HepG2 (cell line): ENCODE data around the gene ME2. TPM values are rescaled to one million over a fixed set of nuclear protein-coding genes. Genes with fewer than 3 reads are reported as not detected.

Experiments used
- ATAC-seq: fragments of 200-7000 bp; cut with Tn5 transposase; 3 replicates; pipeline ENCODE4 v1.9.1; 2020; ENCODE audit warnings: mild to moderate bottlenecking, moderate library complexity
- BruUV-seq: library from RNA; stranded (reverse); fragments of 400-500 nt; replicated peaks from 2 replicates; lab custom pipeline; 2021; lab: Mats Ljungman, UMichigan
- CTCF ChIA-PET: fragments of 300-600 bp; formaldehyde crosslinking; extraction: SDS; loops from one replicate; lab custom pipeline; 2021; ENCODE audit warnings: low total read pairs, inconsistent platforms, low intra/inter-chr PET ratio; lab: Yijun Ruan, JAX
- POLR2A ChIA-PET: fragments of 350-600 bp; sonication (Branson Sonifier 250); formaldehyde crosslinking; loops from one replicate; lab custom pipeline; 2020; ENCODE audit warnings: antibody characterized with exemption, inconsistent platforms; lab: Yijun Ruan, JAX
- DNase-seq: peaks from one replicate; pipeline ENCODE4 v3.0.0-alpha.2; 2015; ENCODE audit warnings: low spot score
- FAIRE-seq: peaks from 3 replicates; lab custom pipeline; 2011; peaks lifted over from hg19 to GRCh38; lab: Jason Lieb, UNC
- H2AFZ ChIP-seq: one replicate; pipeline ENCODE4 v1.6.1; 2011; ENCODE audit warnings: low read length, inconsistent platforms
- H3K27ac ChIP-seq: fragments of 300-600 bp; 3 replicates; pipeline ENCODE4 v1.8.0; 2011; ENCODE audit warnings: mixed run types, mild to moderate bottlenecking, mixed read lengths, low read length, inconsistent platforms; ENCODE audit not compliant: insufficient read depth; ENCODE audit errors: extremely low read length
- H3K27me3 ChIP-seq, 2 experiments: fragments of 200-600 bp in 1 of 2; 2 replicates in 1 of 2; 3 replicates in 1 of 2; pipeline versions ENCODE4 v1.6.0 to v1.8.0; 2011; ENCODE audit warnings: low read length in 2 of 2, mild to moderate bottlenecking in 2 of 2, moderate library complexity in 2 of 2, inconsistent platforms in 1 of 2; ENCODE audit not compliant: insufficient read depth in 2 of 2, control insufficient read depth in 1 of 2
- H3K36me3 ChIP-seq, 2 experiments: fragments of 200-600 bp in 1 of 2; replicated peaks in 1 of 2; 2 replicates in 1 of 2; 3 replicates in 1 of 2; pipeline versions ENCODE4 v1.5.1 to v1.8.0; 2011; ENCODE audit warnings: low read length in 2 of 2, inconsistent platforms in 1 of 2; ENCODE audit not compliant: insufficient read depth in 2 of 2, control insufficient read depth in 1 of 2
- H3K4me1 ChIP-seq: 2 replicates; pipeline ENCODE4 v1.5.1; 2012; ENCODE audit warnings: low read length, inconsistent platforms; ENCODE audit not compliant: insufficient read depth
- H3K4me2 ChIP-seq: 2 replicates; pipeline ENCODE4 v1.6.0; 2011; ENCODE audit warnings: low read depth, low read length, inconsistent platforms
- H3K4me3 ChIP-seq, 3 experiments: fragments of 200-600 bp in 1 of 3; sonication (generic), shearing (Covaris generic) in 1 of 3; replicated peaks in 1 of 3; 2 replicates each; pipeline ENCODE4 v1.5.1; 2011 to 2016; ENCODE audit warnings: low read length in 3 of 3, inconsistent platforms in 2 of 3, low read depth in 2 of 3, mild to moderate bottlenecking in 2 of 3, control low read depth in 1 of 3, mixed read lengths in 1 of 3; ENCODE audit not compliant: insufficient read depth in 1 of 3
- H3K79me2 ChIP-seq: one replicate; pipeline ENCODE4 v1.6.1; 2011; ENCODE audit warnings: low read length, inconsistent platforms; ENCODE audit not compliant: insufficient read depth
- H3K9ac ChIP-seq: 2 replicates; pipeline ENCODE4 v1.6.0; 2011; ENCODE audit warnings: mild to moderate bottlenecking, low read depth, low read length, inconsistent platforms; ENCODE audit not compliant: insufficient read depth
- H3K9me3 ChIP-seq: 2 replicates; pipeline ENCODE4 v1.5.1; 2012; ENCODE audit warnings: mild to moderate bottlenecking, low read length
- H4K20me1 ChIP-seq: 2 replicates; pipeline ENCODE4 v1.6.0; 2011; ENCODE audit warnings: inconsistent platforms, mild to moderate bottlenecking, low read length, moderate library complexity; ENCODE audit not compliant: insufficient read depth
- DMAP1 ChIP-seq: IDR thresholded peaks from 2 replicates; pipeline ENCODE4 v1.6.1; 2016
- GATAD1 ChIP-seq: IDR thresholded peaks from 2 replicates; pipeline ENCODE4 v1.6.1; 2016; ENCODE audit warnings: missing genetic modification reagents, missing compliant biosample characterization
- JUN ChIP-seq: sonication (generic); formaldehyde crosslinking; IDR thresholded peaks from 2 replicates; pipeline ENCODE4 v1.4.0; 2020; ENCODE audit warnings: mild to moderate bottlenecking, missing genetic modification reagents
- KLF16 ChIP-seq, 2 experiments: sonication (generic) in 1 of 2; formaldehyde crosslinking in 1 of 2; IDR thresholded peaks; 2 replicates each; pipeline versions ENCODE4 v1.6.1 to v1.8.0; 2016 to 2023; ENCODE audit warnings: missing genetic modification reagents in 2 of 2, missing compliant biosample characterization in 1 of 2
- PCBP2 ChIP-seq: fragments of 200-400 bp; formaldehyde crosslinking; optimal IDR thresholded peaks from 2 replicates; pipeline ENCODE3; 2018; ENCODE audit warnings: low read length, low read depth; ENCODE audit not compliant: poor library complexity, severe bottlenecking
- RFX5 ChIP-seq: IDR thresholded peaks from 2 replicates; pipeline ENCODE4 v1.6.1; 2011; ENCODE audit warnings: low read depth, low read length, improper control_type of control experiment
- ZNF451 ChIP-seq: sonication (generic); formaldehyde crosslinking; IDR thresholded peaks from 2 replicates; pipeline ENCODE4 v1.5.0; 2020; ENCODE audit warnings: mild to moderate bottlenecking, missing genetic modification reagents
- WGBS: methylation state at CpG from one replicate; pipeline ENCODE4 v1.1.6; 2017; ENCODE audit warnings: low lambda C conversion rate; 5-methylcytosine and 5-hydroxymethylcytosine counted together
- in situ Hi-C: cut with HindIII; loops from 2 replicates; pipeline ENCODE4 v1.10.0; 2017; ENCODE audit warnings: low pct_unique_long_range_greater_than_20kb; ENCODE audit not compliant: extremely low pct_ligation_motif_present
- intact Hi-C: fragments of 100-400 bp; cut with micrococcal nuclease; formaldehyde crosslinking; loops from one replicate; pipeline ENCODE4 v1.10.0; 2022; ENCODE audit not compliant: unreplicated experiment
- polyA plus RNA-seq, 8 experiments: library from polyadenylated mRNA; depleted of rRNA in 3 of 8; stranded (reverse) in 7 of 8; unstranded in 1 of 8; fragments of >200 nt; fragmentation: Illumina TruSeq in 4 of 8; extraction: Trizol in 4 of 8; gene quantifications; 2 replicates each; pipeline versions ENCODE4 v1.2.1 to v1.2.3, GENCODE V29; 2011 to 2016; ENCODE audit warnings: low read depth in 4 of 8, missing spikeins in 1 of 8, mixed read lengths in 1 of 8; ENCODE audit not compliant: insufficient read depth in 1 of 8
- total RNA-seq, 5 experiments: library from RNA; depleted of rRNA; stranded (reverse); fragments of >200 nt; fragmentation: Illumina TruSeq; extraction: Trizol; gene quantifications; 2 replicates each; pipeline ENCODE4 v1.2.3, GENCODE V29; 2016; ENCODE audit warnings: low read depth in 1 of 5
- TF ChIP-seq, protein P1 (sequence below): sonication (generic); formaldehyde crosslinking; IDR thresholded peaks from 2 replicates; pipeline ENCODE4 v1.5.0; 2020; ENCODE audit warnings: mild to moderate bottlenecking, missing genetic modification reagents

ME2 gene
- total and polyA plus RNA-seq, 2 of the 13 experiments (the other 11 are each of a cell fraction or from before 2014, with no cell fraction given): 17.3 to 20.6 TPM

- Histone ChIP-seq H3K4me3 (no peak overlapping the region), H3K9ac (no peak overlapping the region), H3K36me3 (no peaks in the 10 kb centered on the region), H3K4me2 (no peak overlapping the region), H3K9me3 (no peaks in the 10 kb centered on the region), H3K4me1 (peaks cover 7% of the 10 kb centered on the region; the same call in 1 of the 2 replicates), H3K27me3 (no peaks in the 10 kb centered on the region), H3K79me2 (no peaks in the 10 kb centered on the region), H3K27ac (no peak overlapping the region), H4K20me1 (no peaks in the 10 kb centered on the region), H2AFZ (no peak overlapping the region)
- TF ChIP-seq ZNF451 (CRISPR knock-in tag) (no peak), PCBP2 (no peak), JUN (CRISPR knock-in tag) (no peak), KLF16 (CRISPR knock-in tag; IDR thresholded peaks at IDR 0.05) (no peak), DMAP1 (no peak), RFX5 (no peak), GATAD1 (no peak)
- TF ChIP-seq, protein P1, sequence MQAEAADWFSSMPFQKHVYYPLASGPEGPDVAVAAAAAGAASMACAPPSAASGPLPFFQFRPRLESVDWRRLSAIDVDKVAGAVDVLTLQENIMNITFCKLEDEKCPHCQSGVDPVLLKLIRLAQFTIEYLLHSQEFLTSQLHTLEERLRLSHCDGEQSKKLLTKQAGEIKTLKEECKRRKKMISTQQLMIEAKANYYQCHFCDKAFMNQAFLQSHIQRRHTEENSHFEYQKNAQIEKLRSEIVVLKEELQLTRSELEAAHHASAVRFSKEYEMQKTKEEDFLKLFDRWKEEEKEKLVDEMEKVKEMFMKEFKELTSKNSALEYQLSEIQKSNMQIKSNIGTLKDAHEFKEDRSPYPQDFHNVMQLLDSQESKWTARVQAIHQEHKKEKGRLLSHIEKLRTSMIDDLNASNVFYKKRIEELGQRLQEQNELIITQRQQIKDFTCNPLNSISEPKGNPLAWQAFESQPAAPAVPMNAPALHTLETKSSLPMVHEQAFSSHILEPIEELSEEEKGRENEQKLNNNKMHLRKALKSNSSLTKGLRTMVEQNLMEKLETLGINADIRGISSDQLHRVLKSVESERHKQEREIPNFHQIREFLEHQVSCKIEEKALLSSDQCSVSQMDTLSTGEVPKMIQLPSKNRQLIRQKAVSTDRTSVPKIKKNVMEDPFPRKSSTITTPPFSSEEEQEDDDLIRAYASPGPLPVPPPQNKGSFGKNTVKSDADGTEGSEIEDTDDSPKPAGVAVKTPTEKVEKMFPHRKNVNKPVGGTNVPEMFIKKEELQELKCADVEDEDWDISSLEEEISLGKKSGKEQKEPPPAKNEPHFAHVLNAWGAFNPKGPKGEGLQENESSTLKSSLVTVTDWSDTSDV: no peak
- FAIRE-seq: no peak
- ATAC-seq: no peak
- no peak for DNase-seq
- ChIA-PET POLR2A (no interaction called here), CTCF (no interaction called here)
- 21% methylated on average over 4 of the region's 4 CpGs for WGBS
- in situ Hi-C loops (no loop called here), intact Hi-C loops (no loop called here)
- BruUV-seq: no TSS peak
Measured at GRCh38 chr18:50863840-50864375, 15.0 kb upstream of the ME2 start.
